K562 (cell line): ENCODE measurements around the gene MYO18B. TPM values are rescaled to one million over a fixed set of nuclear protein-coding genes. Genes with fewer than 3 reads are reported as not detected.

ENCODE experiments used
- ATAC-seq: fragments of 200-7000 bp; cut with Tn5 transposase; 3 replicates; pipeline ENCODE4 v1.9.1; 2020; ENCODE audit warnings: moderate library complexity
- BruUV-seq: library from RNA; stranded (reverse); fragments of 400-500 nt; replicated peaks from 2 replicates; lab custom pipeline; 2021; lab: Mats Ljungman, UMichigan
- CTCF ChIA-PET: fragments of 300-600 bp; formaldehyde crosslinking; extraction: SDS; loops from one replicate; lab custom pipeline; 2021; ENCODE audit warnings: low intra/inter-chr PET ratio; lab: Yijun Ruan, JAX
- POLR2A ChIA-PET: fragments of 300-600, 350-650 bp; sonication (Branson Sonifier 250); formaldehyde crosslinking; extraction: SDS; loops from one replicate; lab custom pipeline; 2021; ENCODE audit warnings: antibody characterized with exemption, inconsistent platforms; lab: Yijun Ruan, JAX
- DNase-seq, 4 experiments: peaks; one replicate each; pipeline versions ENCODE4 v3.0.0 to v3.0.0-alpha.2; 2011 to 2018; ENCODE audit warnings: low spot score in 3 of 4, mixed read lengths in 3 of 4; ENCODE audit errors: extremely low read depth in 1 of 4
- FAIRE-seq: peaks from 2 replicates; lab custom pipeline; 2011; peaks lifted over from hg19 to GRCh38; lab: Jason Lieb, UNC
- H2AFZ ChIP-seq: 2 replicates; pipeline ENCODE4 v1.6.0; 2011; ENCODE audit warnings: low read depth, low read length, control low read depth, inconsistent platforms
- H3K27ac ChIP-seq: fragments of 200-600 bp; 3 replicates; pipeline ENCODE4 v1.8.0; 2011; ENCODE audit warnings: low read depth, mild to moderate bottlenecking, control low read depth, inconsistent platforms, low read length, moderate library complexity, mixed read lengths; ENCODE audit errors: extremely low read depth
- H3K27me3 ChIP-seq, 2 experiments: fragments of 300-600 bp in 1 of 2; 2 replicates in 1 of 2; 3 replicates in 1 of 2; pipeline versions ENCODE4 v1.6.0 to v1.8.0; 2011; ENCODE audit warnings: inconsistent platforms in 2 of 2, low read length in 2 of 2, mild to moderate bottlenecking in 1 of 2, mixed read lengths in 1 of 2, moderate library complexity in 1 of 2; ENCODE audit not compliant: control insufficient read depth in 2 of 2, insufficient read depth in 2 of 2
- H3K36me3 ChIP-seq: fragments of 300-600 bp; 3 replicates; pipeline ENCODE4 v1.8.0; 2011; ENCODE audit warnings: mild to moderate bottlenecking, low read length, inconsistent platforms; ENCODE audit not compliant: control insufficient read depth, insufficient read depth
- H3K4me1 ChIP-seq, 2 experiments: fragments of 200-600 bp in 1 of 2; replicated peaks in 1 of 2; 2 replicates in 1 of 2; 3 replicates in 1 of 2; pipeline versions ENCODE4 v1.5.1 to v1.8.0; 2011; ENCODE audit warnings: inconsistent platforms in 2 of 2, low read length in 2 of 2, mild to moderate bottlenecking in 1 of 2, mixed read lengths in 1 of 2, moderate library complexity in 1 of 2; ENCODE audit not compliant: control insufficient read depth in 2 of 2, insufficient read depth in 2 of 2
- H3K4me2 ChIP-seq: 2 replicates; pipeline ENCODE4 v1.6.1; 2011; ENCODE audit warnings: low read length, control low read depth, inconsistent platforms, mixed read lengths; ENCODE audit not compliant: insufficient read depth
- H3K4me3 ChIP-seq: fragments of 200-600 bp; sonication (generic), shearing (Covaris generic); 2 replicates; pipeline ENCODE4 v1.5.1; 2016; ENCODE audit warnings: control low read depth, inconsistent platforms
- H3K79me2 ChIP-seq: fragments of 200-600 bp; 3 replicates; pipeline ENCODE4 v1.8.0; 2011; ENCODE audit warnings: low read length, inconsistent platforms; ENCODE audit not compliant: control insufficient read depth, insufficient read depth
- H3K9ac ChIP-seq, 2 experiments: 2 replicates each; pipeline versions ENCODE4 v1.6.0 to v1.6.1; 2011; ENCODE audit warnings: low read depth in 2 of 2, low read length in 2 of 2, control low read depth in 1 of 2, inconsistent platforms in 1 of 2, mild to moderate bottlenecking in 1 of 2, mixed read lengths in 1 of 2; ENCODE audit not compliant: insufficient read depth in 1 of 2
- H3K9me1 ChIP-seq: one replicate; pipeline ENCODE4 v1.6.0; 2011; ENCODE audit warnings: inconsistent platforms, mild to moderate bottlenecking, low read length, moderate library complexity; ENCODE audit not compliant: control insufficient read depth, insufficient read depth
- H3K9me3 ChIP-seq: replicated peaks from 2 replicates; pipeline ENCODE4 v1.5.1; 2011; ENCODE audit warnings: low read depth, low read length, inconsistent platforms; ENCODE audit not compliant: control insufficient read depth, insufficient read depth
- H4K20me1 ChIP-seq: replicated peaks from 2 replicates; pipeline ENCODE4 v1.6.1; 2011; ENCODE audit warnings: low read length, inconsistent platforms, mixed read lengths; ENCODE audit not compliant: control insufficient read depth, insufficient read depth
- PKNOX1 ChIP-seq: fragments of 450-650 bp; IDR thresholded peaks from 2 replicates; pipeline ENCODE4 v1.6.1; 2016
- RBM14 ChIP-seq: fragments of 200-400 bp; formaldehyde crosslinking; IDR thresholded peaks from 2 replicates; pipeline ENCODE4 v1.6.1; 2018; ENCODE audit warnings: low read depth, mild to moderate bottlenecking, low read length, moderate library complexity, borderline replicate concordance; ENCODE audit not compliant: insufficient read depth
- ZNF384 ChIP-seq: IDR thresholded peaks from 2 replicates; pipeline ENCODE4 v1.6.1; 2012; ENCODE audit warnings: low read depth, low read length, improper control_type of control experiment
- WGBS: fragments of 100-300 bp; shearing (Covaris generic); methylation state at CpG from one replicate; pipeline ENCODE4 v1.1.6; 2016; ENCODE audit warnings: low coverage, mixed read lengths; ENCODE audit not compliant: insufficient coverage; ENCODE audit errors: missing lambda C conversion rate; 5-methylcytosine and 5-hydroxymethylcytosine counted together
- in situ Hi-C: fragments of 300-500 bp; cut with MboI; formaldehyde crosslinking; loops from 4 replicates; pipeline ENCODE4 v1.15.0; 2018; ENCODE audit warnings: inconsistent platforms, mixed read lengths
- intact Hi-C: fragments of 100-400 bp; cut with micrococcal nuclease; formaldehyde crosslinking; loops from 2 replicates; pipeline ENCODE4 v1.14.2; 2022
- polyA plus RNA-seq, 8 experiments: library from polyadenylated mRNA; depleted of rRNA in 4 of 8; stranded (reverse) in 5 of 8; unstranded in 3 of 8; fragments of >200 nt; fragmentation: Nextera tagmentation in 2 of 8; fragmentation: Illumina TruSeq in 1 of 8; extraction: Ambion mirVana in 2 of 8; extraction: Trizol in 1 of 8; gene quantifications; 2 replicates each; pipeline versions ENCODE4 v1.2.1 to v1.2.3, GENCODE V29; 2011 to 2014; ENCODE audit warnings: inconsistent platforms in 1 of 8, missing spikeins in 1 of 8
- total RNA-seq, 7 experiments: library from RNA; depleted of rRNA in 6 of 7; stranded (reverse); fragments of >200 nt in 6 of 7; fragmentation: Illumina TruSeq in 2 of 7; extraction: Trizol in 2 of 7; gene quantifications; 2 replicates each; pipeline versions ENCODE4 v1.2.1 to v1.2.3, GENCODE V29; 2011 to 2021; ENCODE audit warnings: low replicate concordance in 1 of 7

MYO18B gene
- total and polyA plus RNA-seq, 9 of the 15 experiments (the other 6 are each of a cell fraction or from before 2014, with no cell fraction given): 0.06 to 7.0 (median 4.3) TPM

GRCh38 chr22:25735650-25736049 is 6.3 kb upstream of the MYO18B start:
- FAIRE-seq (no peak), DNase-seq (no peak)
- CTCF ChIA-PET: no interaction called here
- POLR2A ChIA-PET: interaction anchor here (0.6 kb wide), 1 partner anchor 27 kb away, joined by 3 read pairs; no protein-coding TSS in a partner anchor
- Histone ChIP-seq H3K79me2 (no peaks in the 10 kb centered on the region), H3K9ac (no peak overlapping the region), H3K9me1 (no peaks in the 10 kb centered on the region), H4K20me1 (no peaks in the 10 kb centered on the region), H3K36me3 (no peaks in the 10 kb centered on the region), H3K27ac (no peak overlapping the region), H2AFZ (no peak overlapping the region), H3K9me3 (no peaks in the 10 kb centered on the region), H3K4me1 (peaks cover under 1 to 8% of the 10 kb centered on the region in 2 experiments; a peak in 4 of 5 replicates), H3K4me2 (no peak overlapping the region)
- BruUV-seq: no TSS peak
- in situ Hi-C loops: no loop called here
- intact Hi-C loops: no loop called here
- WGBS: 22% methylated on average over 2 of the region's 2 CpGs
- TF ChIP-seq RBM14 (no peak), PKNOX1 (peak; percentile 23; the same call in 1 of the 2 replicates), ZNF384 (no peak)
- TF ChIP-seq, all 486 proteins: peak for 1
- ATAC-seq: 0 out of 3 replicates have a peak, but pooled peaks have one; percentile 41
- H3K27me3 ChIP-seq: no peaks in the 10 kb centered on the region
- H3K4me3 ChIP-seq: no peak overlapping the region
